ENCODE data around the gene CDKN2B-AS1.

Gene CDKN2B-AS1

DNA sequence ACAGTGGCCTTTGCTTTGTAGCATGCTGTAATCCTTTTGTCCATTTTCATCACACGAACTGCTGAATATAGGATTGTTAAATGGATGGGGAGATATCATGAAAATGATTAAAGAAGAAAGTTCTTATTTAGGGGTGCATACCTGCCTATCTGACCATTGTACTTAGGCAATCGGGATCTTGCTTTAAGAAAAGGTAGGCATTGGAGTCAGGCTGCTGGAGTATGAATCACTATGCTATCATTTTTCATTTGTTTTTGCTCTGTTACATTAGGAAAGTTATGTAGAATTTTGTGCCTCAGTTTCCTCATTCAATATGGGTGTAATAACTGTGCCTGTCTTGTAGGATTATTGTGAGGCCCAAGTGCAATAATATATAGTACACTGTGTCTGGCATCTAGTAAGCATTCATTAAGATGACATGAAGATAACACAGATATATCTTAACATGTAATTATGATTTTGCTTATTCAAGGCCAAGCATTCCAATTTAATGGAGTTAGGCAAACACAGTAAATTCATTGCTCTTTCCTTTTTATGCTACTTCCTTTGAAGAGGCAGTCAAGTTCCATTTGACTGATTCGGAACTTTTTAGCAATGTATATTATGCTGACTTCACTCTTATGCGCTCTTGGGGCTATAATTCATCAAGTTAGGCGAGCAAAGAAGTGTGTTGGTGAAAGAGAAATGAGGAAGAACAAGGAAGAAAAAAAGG lies 124.4 kb downstream of the CDKN2B-AS1 start:
- ATAC-seq (no peak), DNase-seq (no peak)

GRCh38 chr9:22119522-22120158 lies 125.0 kb downstream of the CDKN2B-AS1 start:
- ATAC-seq: peak; percentile 65
- DNase-seq: no peak

- ATAC-seq: no peak
Observed at GRCh38 chr9:22120159-22120549, 125.6 kb downstream of the CDKN2B-AS1 start.

DNA sequence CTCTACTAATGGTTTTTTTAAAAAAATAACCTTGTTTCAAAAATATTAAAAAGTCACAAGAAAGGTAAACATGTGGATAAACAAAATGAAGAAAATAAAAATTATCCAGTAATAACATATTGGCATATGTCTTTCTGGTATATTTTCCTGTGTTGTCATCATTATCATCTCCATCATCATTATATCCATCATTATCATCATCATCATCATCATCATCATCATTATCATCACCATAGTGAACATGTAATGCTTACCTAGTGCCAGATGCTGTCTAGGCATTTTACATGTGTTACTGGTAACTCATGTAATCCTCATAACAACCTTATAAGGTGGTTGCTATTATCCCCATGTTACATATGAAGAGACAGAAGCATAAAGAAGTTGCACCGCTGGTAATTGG lies 126.0 kb downstream of the CDKN2B-AS1 start:
- ATAC-seq (no peak), DNase-seq (no peak)

More at GRCh38 chr9:22120159-22120549, 125.6 kb downstream of the CDKN2B-AS1 start:
- no peak for DNase-seq

GRCh38 chr9:22124263-22125011 lies 129.8 kb downstream of the CDKN2B-AS1 start:
- no peak for ATAC-seq
- DNase-seq: no peak

DNA sequence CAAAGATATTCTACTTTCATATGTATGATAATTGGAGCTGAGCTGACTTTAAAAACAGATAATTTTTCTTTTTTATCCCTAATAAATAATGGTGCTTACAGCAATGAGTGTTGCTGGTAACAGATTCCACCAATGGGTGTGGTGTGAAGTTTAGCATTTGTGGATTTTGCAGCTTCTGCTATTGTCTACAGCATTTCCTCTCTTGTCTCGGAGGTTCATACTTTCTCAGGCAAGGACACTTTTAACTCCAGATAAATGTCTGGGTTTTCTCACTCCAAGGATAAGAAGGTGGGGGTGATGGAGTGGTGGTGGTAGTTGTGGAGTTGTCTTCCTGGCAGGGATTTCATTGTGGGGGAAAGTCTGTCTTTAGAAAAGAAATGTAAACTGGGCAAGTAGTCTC lies 134.5 kb downstream of the CDKN2B-AS1 start:
- DNase-seq: no peak
- no peak for ATAC-seq

GRCh38 chr9:22129633-22130032 lies 135.0 kb downstream of the CDKN2B-AS1 start:
- DNase-seq: no peak

GRCh38 chr9:22131817-22132216 lies 137.2 kb downstream of the CDKN2B-AS1 start:
- no peak for ATAC-seq
- DNase-seq: no peak

More at GRCh38 chr9:22129633-22130032, 135.0 kb downstream of the CDKN2B-AS1 start:
- no peak for ATAC-seq

- ATAC-seq (no peak), DNase-seq (no peak)
Observed at GRCh38 chr9:22134390-22134789, 139.8 kb downstream of the CDKN2B-AS1 start.

- DNase-seq (no peak), ATAC-seq (no peak)
Observed at GRCh38 chr9:22136461-22137096, 142.0 kb downstream of the CDKN2B-AS1 start.

- ATAC-seq: no peak
- no peak for DNase-seq
Observed at GRCh38 chr9:22138956-22139660, 144.5 kb downstream of the CDKN2B-AS1 start.

DNA sequence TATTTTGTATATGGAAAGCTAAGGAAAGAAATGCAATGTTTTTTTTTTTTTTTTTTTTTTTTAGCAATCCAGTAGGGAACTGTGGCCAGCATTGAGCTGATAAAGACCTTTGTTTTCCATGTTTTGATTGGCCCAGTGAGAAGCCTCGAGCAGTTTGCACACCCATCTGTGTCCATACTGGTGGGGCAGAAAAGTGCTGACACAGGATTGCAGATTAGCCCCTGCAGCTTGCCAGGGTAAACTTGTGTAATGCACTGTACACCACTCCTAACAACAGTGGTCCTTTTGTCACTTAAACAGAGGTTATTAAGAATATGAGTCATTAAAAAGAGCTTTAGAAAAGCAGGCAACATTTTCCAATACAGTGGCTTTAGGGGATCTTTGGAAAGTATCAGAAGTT lies 147.3 kb downstream of the CDKN2B-AS1 start:
- DNase-seq: no peak
- ATAC-seq: no peak

- no peak for ATAC-seq
- DNase-seq: no peak
Observed at GRCh38 chr9:22142671-22143070, 148.1 kb downstream of the CDKN2B-AS1 start.

DNA sequence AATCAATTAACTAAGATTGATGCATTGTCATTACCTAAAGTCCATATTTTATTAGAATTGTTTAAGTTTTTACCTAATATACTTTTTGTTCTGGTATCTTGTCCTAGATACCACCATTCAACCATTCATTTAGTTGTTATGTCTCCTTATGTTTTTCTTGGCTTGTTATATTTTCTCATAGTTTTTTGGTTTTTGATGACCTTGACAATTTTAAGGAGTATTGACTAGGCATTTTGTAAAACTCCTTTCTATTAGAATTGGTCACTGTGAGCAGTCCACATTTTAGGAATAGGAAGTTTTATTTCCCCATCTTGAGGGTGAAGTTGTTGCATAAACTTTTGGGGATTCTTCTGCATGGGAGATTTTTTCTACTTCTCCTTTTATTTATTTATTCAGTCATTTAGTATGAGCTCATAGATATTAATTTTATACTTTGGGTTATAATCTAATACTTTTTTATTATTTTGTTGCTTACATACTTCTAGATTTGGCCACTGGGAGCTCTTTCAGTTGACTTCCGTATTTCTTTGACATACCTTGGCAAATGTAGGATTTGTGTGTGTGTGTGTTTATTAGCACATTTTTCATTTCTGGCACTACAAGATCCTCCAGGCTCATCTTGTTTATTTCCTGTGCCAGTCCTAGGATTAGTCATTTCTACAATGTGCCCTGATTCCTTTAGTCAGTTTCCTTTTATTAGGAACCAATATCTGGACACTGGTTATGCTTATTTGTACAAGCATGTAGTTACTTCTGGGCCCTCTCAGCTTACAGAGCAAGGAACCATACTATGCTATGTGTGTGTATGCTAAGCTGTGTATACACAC lies 149.4 kb downstream of the CDKN2B-AS1 start:
- ATAC-seq (no peak), DNase-seq (no peak)

- no peak for DNase-seq
- ATAC-seq: peak; percentile 29
Observed at GRCh38 chr9:22146604-22147003, 152.0 kb downstream of the CDKN2B-AS1 start.

GRCh38 chr9:22147813-22148527 lies 153.4 kb downstream of the CDKN2B-AS1 start:
- ATAC-seq (peak; percentile 99), DNase-seq (peak; percentile 22)

- no peak for ATAC-seq
- no peak for DNase-seq
Observed at GRCh38 chr9:22148528-22148875, 153.9 kb downstream of the CDKN2B-AS1 start.

DNA sequence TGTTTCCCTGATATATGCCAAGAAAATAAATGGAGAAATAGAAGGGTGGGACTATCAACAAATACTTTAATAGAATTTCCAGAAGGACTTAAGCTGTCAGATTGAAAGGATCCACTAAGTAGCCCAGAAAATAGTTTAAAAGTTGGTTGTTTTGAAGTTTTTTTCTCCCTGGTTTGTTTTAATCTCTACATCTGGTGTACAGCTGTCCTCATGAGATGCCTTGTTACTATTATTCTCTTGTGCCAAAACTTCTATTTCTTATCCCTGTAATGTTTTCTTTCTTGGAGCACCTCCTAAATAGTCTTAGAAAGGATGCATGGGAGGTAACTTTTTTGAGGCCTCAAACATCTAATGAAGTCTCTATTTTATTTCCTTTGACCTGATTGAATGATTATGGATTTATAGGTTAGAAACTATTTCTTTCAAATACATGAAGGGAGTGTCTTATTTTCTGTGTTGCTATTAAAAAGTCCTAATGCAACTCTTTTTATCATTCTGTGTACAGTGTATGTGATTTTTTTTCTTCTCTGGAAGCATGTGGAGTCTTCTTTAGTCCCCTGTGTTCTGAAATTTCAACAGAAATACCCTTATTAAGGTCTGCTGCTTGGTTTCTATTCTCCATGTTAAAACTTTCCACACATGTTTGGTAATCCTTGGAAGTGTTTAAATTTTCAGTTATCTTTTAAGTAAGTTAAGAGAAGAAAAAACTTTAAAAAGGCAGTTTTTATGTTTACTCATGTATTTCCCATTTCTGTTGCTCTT lies 154.5 kb downstream of the CDKN2B-AS1 start:
- ATAC-seq: no peak
- no peak for DNase-seq

DNA sequence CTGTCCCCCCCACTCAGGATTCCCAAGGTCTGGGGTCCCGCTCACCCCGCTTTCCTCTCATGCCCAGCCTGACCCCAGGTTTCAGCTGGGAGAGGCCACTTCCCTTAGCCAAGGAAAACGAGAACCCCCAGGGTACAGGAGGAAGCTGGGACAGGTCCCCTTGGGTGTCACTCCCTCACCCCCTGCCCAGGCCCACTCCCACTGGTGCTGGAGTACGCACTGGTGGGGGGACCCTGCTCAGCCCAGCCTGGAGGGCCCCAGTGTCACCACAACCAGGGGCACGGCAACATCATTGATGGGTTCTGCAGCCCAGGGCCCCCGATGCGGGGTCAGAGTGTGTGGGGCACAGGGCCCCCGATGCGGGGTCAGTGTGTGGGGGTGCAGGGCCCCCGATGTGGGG lies 159.5 kb downstream of the CDKN2B-AS1 start:
- DNase-seq: no peak
- ATAC-seq: no peak

DNA sequence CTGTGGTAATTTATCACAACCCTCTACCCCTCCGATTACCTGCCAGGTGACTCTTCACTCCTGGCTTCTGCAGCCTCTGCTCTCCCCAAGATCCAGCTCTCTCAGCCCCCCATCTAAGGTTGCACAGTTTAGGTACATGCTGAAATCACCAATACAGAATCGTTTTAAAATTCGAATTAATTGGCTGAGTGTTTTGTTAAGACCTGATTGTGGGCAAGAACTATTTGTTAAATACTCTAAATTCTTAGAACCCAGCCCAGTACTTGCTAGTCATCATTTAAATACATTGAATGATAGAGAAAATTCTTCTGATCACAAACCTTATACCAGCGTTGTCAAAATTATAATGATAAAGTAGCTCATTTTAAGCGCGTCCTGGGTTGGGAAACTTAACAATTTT lies 162.0 kb downstream of the CDKN2B-AS1 start:
- no peak for DNase-seq

More for the DNA sequence above, 162.0 kb downstream of the CDKN2B-AS1 start:
- no peak for ATAC-seq

Measured in stimulated activated naive CD8-positive, alpha-beta T cell treated with anti-CD3 and anti-CD28 coated beads, Interleukin-15, Interleukin-2, amounts not matched to agents 100 U/mL and 50 U/mL, for 24 hours (primary cell).